UCSD-AML1 (cell line): ENCODE measurements around the gene PSMD11.
A peak's percentile ranks its signal among the peaks of the same experiment; 100 is the strongest.

ENCODE experiments used
- DNase-seq: peaks from one replicate; lab custom pipeline; 2025; ENCODE audit not compliant: unreplicated experiment; lab: John Stamatoyannopoulos, UW

PSMD11 gene

DNA sequence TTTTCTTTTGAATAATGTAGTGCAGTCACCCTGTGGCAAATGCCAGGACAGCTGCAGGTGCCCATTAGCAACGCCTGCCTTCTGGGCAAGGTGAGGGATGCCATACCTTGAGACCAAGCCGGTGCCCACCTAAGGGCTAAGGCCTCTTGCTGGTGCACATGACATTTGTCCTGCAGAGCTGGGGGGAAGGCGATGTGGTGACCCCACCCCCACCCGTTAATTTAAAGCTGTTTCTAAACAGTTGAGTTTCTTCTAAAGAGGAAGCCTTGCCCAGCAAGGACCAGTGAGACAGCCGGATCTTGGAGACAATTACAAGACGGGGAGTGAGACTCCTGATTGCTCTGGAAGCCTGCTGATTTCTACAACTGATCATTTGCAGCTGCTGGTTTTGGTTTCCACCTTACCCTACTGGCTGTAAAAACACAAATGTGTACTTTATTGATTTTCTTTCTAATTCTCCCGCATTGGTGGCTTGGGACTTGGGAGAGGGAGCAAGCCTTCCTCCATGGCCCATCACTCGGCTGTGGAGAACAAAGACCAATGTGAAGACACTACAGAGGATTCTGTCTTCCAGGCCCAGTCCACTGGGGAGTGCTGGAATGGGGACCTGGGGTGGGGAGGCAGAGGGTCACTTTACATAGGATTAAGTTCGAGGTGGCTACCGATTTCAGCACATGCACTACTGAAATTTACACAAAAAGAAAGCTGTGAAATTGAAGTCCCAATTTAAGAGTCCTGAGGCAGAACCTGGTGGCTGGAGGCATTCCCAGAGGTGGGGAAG lies 45.2 kb downstream of the PSMD11 start:
- no peak for DNase-seq

DNA sequence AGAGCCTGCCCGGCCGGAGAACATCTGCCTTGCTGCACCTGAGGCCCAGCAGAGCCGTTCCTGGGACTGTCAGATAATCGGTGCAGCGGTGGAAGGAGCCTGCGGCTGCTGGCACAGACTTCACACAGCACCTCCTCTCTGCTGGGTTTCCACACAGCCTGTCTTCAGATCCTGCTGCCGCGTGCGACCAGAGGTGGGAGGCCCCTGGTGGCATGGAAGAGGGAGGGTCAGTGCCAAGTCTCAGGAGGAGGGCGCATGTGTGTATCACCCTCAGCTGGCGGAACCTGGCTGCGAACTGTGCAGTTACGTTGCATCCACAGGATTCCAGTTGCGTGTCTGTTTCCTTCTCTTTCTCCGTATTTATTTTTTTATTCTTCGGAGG lies 45.8 kb downstream of the PSMD11 start:
- DNase-seq: no peak

DNA sequence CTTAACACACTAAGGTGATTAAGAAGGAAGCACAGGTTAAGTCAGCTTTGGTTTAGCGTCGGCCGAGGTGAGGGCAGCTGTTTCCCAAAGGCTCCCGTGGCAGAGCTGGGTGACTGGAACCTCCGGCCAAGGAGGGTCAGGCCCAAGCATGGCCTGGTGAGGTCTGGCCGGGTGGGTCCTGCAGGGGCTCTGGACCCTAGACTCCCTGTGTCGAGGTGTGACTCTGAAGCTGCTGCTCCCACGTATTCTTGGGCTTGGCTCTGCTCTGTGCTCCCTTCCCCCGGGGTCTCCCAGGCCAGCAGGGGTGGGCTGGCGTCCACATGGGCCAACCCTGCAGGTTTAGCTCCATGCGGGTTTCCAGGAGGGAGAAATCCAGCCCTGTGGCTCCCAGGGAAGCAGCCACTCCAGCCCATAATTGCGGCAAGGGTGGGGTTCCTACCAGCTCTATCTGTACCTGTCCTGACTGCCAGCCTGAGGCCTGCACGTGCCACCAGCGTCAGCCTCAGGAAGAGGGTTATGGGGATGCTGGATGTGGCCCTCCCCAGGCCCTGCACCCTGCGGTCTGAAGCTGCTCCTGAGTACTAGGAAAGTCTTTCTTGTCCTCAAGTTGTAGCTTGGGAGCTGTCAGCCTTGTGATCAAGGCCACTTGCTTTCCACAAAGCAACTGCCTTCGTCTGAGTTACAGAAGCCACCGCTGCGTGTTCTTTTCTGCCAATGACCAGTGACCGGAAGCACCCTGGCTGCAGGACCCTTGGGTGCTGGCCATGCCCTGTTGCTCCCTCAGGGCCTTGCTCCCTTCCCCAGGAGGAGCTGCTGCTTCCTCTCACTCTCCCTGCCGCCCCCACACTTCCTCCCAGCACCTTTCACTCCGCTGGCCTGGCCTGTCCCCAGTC lies 47.3 kb downstream of the PSMD11 start:
- peak; percentile 38 for DNase-seq

DNA sequence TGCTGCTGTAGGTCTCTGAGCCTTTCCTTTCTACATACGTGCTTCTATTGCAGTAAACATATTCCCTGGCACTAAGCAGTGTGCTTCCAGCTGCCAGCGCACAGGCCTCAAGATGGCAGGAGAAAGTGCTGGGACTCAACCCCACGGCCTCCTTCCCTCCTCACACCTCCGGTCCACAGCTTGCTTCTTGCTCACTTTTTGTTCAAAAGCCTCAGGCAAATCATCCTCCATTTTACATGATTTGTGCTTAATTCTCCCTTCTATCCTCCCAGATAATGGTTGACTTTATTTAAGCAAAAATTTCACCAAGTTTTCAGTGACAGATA lies 47.9 kb downstream of the PSMD11 start:
- DNase-seq: no peak

DNA sequence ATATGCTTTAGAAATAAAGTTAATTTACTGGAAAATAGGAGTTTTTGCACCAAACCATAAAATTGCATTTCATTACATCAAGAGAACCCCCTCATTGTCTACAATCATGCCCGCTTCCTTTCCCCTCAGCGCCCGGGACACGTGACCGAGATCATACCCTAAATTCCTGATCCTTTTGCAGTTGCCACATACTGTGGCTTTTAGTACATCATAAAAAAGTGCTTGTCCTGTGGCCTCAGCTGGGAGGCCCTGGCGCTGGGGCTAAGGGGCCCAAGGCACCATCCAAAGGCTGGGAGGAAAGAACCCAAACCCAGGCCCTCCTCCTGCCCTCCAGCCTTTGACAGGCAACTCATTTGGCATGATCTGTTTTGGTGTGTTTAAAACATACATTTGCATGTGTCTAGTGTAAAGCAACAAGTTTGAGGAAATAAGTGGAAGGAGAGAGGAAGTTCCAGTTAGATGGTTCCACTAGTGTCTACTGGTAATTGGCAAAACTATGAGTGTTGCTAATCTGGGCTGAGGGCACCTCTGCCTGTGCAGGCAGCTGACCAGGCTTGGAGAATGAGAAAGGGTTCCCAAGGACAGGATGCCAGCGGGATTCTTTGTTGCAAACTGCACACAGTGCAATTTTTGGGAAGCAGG lies 48.5 kb downstream of the PSMD11 start:
- no peak for DNase-seq

DNA sequence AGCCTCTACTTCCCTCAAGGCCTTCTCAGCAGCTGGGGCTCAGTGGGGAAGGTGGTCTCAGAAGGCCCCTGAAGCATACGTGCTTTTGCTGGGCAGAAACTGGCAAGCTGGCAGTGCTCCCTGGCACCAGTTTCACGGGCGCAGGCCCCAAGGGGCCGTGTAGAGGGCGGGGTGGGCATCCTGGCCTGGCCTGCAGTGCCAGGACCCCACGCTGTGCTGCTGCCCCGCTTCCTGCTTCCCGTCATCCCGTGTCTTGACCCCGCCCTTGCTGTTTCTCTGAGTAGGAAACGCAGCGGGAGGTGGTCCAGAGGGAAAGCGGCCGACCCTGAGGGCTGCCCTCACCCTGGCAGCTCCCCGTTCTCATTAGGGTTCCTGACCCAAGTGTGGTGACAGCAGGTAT lies 49.3 kb downstream of the PSMD11 start:
- no peak for DNase-seq

DNA sequence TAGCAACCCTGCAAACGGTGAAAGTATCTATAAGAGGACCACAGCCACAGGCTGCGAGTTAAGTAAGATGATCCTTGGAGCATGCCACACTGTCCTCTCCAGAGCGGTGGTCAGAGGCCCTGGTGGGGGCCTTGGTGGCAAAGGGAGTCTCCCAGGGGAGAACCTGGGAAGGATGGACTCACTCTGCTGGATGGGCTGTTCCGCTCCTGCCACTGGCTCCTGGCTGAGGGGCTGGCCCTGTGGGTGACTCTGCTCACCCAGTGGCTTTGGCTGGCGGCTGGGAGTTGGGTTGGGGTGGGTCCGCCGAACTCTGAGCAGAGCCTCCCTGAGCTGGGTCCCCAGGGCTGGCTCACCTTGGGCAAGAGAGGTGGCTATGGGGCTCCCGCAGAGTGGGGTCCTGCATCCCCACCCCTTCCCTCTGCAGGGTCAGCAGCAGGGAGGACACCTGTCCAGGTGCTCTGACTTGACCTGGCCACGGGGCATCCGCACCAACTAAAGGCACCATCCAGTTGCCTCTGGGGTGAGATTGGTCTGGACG lies 49.7 kb downstream of the PSMD11 start:
- no peak for DNase-seq

DNA sequence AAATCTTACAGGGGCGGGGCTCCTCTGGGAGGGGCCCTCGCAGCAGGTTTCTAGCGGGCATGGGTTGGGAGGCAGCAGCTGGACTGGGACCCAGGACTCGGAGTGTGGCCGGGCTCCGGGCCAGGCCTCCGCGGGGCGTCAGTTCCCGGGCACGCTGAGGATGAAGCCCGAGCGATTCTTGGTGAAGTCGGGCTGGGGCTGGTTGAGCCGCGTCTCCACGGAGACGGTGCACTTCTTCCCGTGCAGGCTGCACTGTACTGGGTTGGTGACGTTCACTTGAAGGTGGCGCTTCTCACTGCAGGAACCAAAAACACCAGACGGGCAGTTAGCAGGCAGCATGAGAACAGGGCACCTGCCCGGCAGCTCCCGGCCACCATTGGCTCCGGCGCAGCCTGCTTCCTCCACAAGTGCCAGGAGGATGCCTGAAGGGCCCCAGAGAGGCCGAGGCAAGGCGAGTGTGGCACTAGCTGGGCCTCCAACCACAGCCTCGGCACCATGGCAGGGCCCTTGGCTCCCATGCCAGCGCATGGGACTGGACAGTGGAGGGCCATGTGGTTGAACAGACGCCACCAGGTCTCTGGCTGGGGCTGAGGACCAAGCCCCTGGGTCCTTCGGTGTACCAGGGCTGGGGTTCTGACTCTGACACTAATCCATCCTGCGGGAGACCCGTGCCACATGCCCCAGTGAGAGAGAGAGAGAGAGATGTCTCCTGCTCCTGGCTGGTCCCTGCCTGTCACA lies 50.5 kb downstream of the PSMD11 start:
- DNase-seq: no peak

DNA sequence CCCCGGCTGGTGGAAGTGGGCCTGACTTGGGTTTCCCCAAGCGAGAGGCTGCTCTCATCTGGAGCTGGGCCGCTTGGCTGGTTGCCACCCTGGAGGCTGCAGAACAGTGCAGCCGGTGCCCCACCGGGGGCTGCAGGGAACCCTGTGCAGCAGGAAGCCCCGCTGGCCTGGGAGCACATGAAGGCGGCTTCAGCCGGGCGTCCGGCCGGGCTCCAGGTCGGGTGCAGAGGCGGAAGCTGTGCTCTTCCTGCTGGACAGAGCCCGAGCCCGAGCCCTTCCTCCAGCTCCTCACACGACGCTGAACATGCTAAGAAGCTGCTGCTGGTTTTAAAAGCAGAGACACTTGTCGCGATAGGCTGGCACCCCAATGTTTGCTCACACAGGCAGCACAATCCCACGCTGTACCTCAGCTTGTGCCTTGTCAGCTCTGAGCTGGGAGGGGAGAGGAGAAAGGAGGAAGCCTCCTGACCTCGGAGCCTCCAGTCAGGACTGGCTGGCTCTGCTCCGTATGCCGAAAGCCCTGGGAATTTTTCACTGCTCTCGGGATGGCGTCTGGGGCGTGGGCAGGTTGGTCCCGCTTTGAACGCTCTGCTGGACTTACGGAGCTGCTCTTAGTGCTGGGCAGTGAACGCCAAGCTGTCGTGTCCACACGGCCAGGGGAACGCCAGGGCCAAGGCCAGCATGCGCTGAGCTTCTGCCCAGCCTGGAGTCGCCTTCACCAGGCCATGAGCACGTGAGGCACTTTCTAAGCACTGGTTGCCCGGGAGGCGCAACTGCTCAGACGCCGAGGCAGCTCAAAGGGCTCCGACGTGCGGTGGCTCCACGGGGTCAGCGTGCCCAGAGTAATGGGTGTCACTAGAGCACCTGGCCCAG lies 51.3 kb downstream of the PSMD11 start:
- DNase-seq: no peak

DNA sequence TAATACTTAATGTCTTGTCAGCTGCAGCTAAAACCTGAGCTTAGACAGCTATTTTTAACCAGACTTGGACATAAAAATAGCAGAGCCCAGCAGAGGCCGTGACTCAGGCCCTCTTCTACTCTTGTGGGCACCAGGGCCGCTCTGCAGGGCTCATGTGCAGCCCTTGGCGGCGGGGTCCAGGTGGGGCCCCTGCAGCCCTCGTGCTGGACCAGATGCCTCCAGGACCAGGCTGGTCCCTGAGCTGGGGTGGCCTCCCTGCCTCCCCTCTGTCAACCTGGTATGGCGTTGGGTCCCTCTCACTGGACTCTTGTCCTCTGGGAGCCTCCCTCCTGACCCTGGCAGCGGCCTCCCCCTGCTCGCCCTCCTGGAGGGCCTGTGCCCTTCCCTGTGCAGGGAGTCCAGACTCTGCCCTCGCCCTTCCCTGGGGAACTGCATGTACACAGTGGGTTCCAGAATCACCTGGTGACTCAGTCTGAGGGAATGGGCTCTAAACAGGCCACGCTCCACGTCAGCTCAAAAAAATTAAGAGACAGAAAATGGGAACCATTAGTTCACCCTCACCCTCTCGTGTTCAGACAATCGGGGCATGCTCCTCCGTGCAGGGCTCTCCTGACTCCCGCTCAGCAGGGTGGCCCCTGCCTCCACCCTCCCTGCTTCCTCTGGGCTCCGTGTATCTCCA lies 52.2 kb downstream of the PSMD11 start:
- DNase-seq: no peak

DNA sequence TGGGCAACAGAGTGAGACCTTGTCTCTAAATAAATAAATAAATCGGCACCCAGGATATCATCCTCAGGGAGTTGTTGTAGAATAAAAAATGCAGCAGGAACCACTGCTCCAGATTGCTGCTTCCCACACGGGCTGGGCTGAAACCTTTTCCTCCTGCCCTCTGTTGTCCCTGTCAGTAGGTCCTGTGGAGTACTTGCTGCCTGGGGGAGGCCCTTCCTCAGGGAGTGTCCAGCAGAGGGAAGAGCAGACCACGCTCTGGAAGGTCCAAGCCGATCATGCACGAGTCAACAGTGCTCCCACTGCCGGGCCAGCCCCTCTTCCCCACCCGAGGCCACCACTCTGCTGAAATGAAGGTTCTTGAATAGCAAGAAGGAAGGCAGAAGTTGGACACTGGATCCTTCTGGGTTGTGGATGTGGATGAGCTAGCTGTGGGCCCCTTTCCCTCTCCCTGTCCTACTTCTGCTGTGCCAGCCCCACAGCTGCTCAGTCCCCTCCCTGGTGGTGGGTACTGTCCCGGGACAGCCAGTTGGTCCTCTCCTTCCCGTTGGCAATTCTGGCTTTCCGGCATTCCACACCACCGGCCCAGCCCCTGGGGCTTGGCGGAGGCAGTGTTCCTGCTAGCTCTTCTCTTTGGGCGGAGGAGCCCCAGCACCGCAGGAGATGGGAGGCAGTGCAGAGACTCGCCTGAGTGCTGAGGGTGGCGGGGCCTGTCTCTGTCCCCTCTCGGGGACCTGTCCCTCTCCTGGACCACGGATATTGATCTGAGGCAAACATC lies 53.3 kb downstream of the PSMD11 start:
- DNase-seq: no peak

DNA sequence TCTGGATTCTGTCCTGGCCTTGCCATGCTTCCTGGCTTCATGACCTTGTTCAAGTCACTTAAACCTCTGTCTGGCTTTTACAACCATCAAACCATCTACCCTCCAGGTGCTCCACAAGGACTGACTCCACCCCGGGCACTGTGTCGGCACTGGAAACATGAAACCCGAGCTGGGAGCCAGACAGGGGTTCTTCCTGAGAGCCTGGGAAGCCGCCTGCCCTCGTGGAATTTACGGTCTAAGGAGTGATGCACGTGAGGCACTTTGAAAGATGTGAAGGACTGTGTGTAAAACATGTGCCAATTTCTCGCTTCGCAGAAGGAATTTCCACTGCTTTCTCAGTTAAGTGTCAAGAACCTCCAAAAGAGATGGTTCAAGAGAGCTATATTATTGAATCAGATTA lies 54.1 kb downstream of the PSMD11 start:
- DNase-seq: no peak

DNA sequence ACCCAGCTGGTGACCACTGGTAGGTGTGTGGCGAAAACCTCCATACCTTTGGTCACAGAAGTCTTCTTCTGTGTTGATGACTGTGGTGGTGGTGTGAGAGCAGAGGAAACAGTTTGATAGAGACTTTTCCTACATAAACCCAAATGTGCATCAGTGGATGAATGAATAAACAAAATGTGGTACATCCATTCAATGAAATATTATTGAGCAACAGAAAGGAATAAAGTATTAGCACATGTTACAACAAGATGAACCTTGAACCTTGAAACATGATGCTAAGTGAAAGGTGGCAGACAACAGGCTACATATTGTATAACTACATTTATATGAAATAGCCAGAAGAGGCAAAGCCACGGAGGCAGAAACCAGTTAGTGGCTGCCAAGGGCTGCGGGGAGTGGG lies 57.7 kb downstream of the PSMD11 start:
- no peak for DNase-seq

DNA sequence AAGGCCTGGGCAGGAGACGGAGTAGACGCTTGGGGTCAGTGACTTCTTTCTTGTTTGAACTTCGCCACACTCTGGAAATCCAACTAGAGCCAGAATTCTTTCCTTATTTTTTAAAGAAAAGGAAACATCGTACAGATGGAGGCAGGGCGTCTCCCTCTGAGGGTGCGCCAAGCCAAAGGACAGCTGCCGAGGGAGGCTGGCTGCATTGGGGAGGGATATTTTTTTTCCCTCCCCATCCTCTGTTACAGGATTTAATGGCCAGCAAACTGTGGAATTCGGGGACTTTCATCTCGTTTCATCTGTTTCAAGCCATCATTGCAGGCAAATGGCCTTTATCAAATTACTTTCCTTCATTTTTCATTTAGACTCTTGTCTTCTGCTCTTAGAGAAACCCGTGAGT lies 58.4 kb downstream of the PSMD11 start:
- DNase-seq: no peak

DNA sequence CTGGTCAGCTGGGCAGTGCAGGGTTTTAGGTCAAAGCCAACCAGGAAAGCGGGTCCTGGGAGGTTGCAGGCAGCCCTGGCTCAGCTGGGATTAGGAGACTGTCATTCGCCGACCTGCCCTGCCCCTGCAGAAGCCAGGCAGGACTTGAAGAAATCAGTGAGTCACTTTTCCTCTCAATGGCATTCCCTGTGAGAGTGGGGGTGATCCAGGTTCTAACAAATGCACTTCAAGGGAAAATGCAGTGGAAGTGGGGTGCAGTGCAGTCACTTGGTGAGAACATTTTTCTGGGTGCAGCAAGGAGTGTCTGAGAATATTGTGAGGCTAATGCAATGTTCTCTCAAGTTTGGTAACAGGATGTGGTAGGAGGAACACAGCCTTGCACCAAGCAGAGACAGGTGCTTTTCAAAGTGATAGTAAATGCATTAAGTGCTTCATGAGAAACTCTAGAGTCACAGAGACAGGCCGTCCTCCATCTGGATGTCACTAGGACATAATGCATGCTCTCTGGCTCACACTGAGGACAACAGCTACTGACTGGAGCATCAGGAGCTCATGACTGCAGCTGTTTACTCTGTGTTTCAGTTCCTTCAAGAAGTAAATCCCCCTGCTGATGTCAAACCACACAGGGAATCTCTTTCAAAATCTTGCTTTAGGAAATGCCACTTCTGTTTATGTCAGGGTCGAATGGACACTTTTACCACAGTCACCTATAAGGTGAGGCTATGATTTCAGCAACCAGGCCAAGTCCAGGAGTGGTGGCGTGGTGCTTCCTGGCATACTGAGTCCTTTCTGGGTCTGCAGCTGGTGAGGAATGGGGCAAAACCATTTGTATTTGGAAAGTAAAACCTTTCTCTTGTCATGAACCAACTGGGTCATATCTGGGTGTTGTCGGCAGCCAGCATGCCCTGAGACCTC lies 59.2 kb downstream of the PSMD11 start:
- DNase-seq: no peak

DNA sequence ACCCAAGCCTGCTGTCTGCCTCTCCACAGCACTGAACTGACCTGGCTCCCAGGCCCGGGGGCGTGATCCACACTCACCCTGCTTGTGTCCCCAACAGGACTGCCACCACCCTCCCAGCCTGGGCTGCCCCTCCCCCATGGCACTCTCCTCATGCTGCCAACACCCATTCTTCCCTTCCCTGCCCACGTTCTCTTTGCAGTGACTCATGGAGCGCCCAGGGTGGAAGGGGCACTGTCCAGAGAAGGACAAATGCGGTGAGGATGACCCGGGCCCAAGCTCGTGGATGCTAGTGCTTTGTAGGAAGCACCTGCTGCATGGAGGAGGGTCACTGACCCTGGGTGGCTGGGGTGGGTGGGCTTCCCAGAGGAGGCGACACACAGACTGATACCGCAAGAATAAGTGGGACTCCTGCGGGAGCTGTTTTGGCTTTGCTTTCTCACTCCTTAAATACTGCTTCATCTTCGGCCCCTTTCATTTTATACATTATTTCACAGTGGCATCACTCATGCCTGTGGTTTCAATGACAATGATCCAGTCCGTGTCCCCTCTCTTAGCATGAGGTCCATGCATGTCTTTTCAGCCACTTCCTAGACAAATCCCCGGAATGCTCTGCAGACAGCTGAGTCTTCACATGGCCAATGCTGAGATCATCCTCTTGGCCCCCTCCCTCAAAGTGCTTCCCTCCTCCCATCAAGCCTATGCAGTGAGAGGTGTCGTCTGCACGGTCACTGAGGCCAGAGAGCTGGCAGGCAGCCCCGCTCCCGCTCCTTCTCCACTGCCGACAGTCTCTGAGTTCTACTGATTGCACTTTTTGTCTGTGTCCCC lies 60.1 kb downstream of the PSMD11 start:
- no peak for DNase-seq

DNA sequence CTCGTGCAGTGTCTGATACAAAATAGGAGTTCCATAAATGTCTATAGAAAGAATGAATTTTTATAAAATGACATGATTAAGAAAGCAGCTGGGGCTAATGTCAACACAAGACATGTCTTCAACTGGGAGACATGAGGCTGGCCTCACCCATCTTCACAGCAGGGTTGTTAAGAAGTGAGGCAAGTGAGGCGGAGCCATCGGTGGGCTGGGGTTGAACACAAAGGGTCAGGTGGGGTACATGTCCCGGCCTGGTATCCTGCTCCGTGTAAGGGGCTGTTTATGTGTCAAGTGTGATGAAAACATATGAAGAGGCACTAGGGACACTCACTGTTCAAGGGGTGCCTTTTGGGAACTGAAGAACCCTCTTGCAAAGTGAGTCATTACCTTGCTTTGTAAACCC lies 64.6 kb downstream of the PSMD11 start:
- DNase-seq: no peak
